GM12878 (cell line): ENCODE data around the gene PTPRJ. TPM values are rescaled to one million over a fixed set of nuclear protein-coding genes. Genes with fewer than 3 reads are reported as not detected.

Source experiments
- ATAC-seq: fragments of 200-7000 bp; cut with Tn5 transposase; 3 replicates; pipeline ENCODE4 v1.9.1; 2020; ENCODE audit warnings: mild to moderate bottlenecking, moderate library complexity
- BruUV-seq: library from RNA; stranded (reverse); fragments of 400-500 nt; replicated peaks from 2 replicates; lab custom pipeline; 2021; lab: Mats Ljungman, UMichigan
- CTCF ChIA-PET: fragments of 300-600 bp; sonication (Branson Sonifier 250); formaldehyde crosslinking; extraction: SDS; loops from one replicate; lab custom pipeline; 2021; ENCODE audit warnings: inconsistent platforms; lab: Yijun Ruan, JAX
- POLR2A ChIA-PET: fragments of 350-600 bp; formaldehyde crosslinking; extraction: SDS; loops from one replicate; lab custom pipeline; 2021; ENCODE audit warnings: inconsistent platforms; lab: Charles Lee
- RAD21 ChIA-PET: fragments of 300-600 bp; sonication (Branson Sonifier 250); formaldehyde crosslinking; loops from one replicate; lab custom pipeline; 2023; ENCODE audit warnings: antibody characterized with exemption; ENCODE audit not compliant: unreplicated experiment; lab: Charles Lee
- SMC1A ChIA-PET: fragments of 300-600 bp; sonication (Branson Sonifier 250); formaldehyde crosslinking; loops from one replicate; lab custom pipeline; 2023; ENCODE audit not compliant: unreplicated experiment, uncharacterized antibody; lab: Charles Lee
- DNase-seq: peaks from one replicate; pipeline ENCODE4 v3.0.0-alpha.2; 2011; ENCODE audit warnings: low read depth, low spot score
- FAIRE-seq: peaks from 3 replicates; lab custom pipeline; 2011; peaks lifted over from hg19 to GRCh38; lab: Jason Lieb, UNC
- H2AFZ ChIP-seq: 2 replicates; pipeline ENCODE4 v1.6.0; 2011; ENCODE audit warnings: low read depth, low read length, control low read depth; ENCODE audit not compliant: control insufficient read depth
- H3K27ac ChIP-seq: 2 replicates; pipeline ENCODE4 v1.5.1; 2011; ENCODE audit warnings: control low read depth; ENCODE audit not compliant: control insufficient read depth, insufficient read depth
- H3K27me3 ChIP-seq, 2 experiments: replicated peaks in 1 of 2; 2 replicates each; pipeline versions ENCODE4 v1.6.0 to v1.6.1; 2011; ENCODE audit warnings: low read length in 1 of 2; ENCODE audit not compliant: control insufficient read depth in 2 of 2, insufficient read depth in 2 of 2
- H3K36me3 ChIP-seq, 2 experiments: 2 replicates each; pipeline ENCODE4 v1.5.1; 2011; ENCODE audit warnings: low read length in 1 of 2; ENCODE audit not compliant: control insufficient read depth in 2 of 2, insufficient read depth in 2 of 2
- H3K4me1 ChIP-seq: 2 replicates; pipeline ENCODE4 v1.6.1; 2011; ENCODE audit warnings: mild to moderate bottlenecking, low read length, moderate library complexity, mixed read lengths; ENCODE audit not compliant: control insufficient read depth, insufficient read depth
- H3K4me2 ChIP-seq: 2 replicates; pipeline ENCODE4 v1.6.0; 2011; ENCODE audit warnings: control low read depth; ENCODE audit not compliant: control insufficient read depth, insufficient read depth
- H3K4me3 ChIP-seq: fragments of 200-600 bp; sonication (generic); 2 replicates; pipeline ENCODE4 v1.5.1; 2016
- H3K79me2 ChIP-seq: 2 replicates; pipeline ENCODE4 v1.6.0; 2011; ENCODE audit warnings: low read length; ENCODE audit not compliant: control insufficient read depth, insufficient read depth
- H3K9ac ChIP-seq: 2 replicates; pipeline ENCODE4 v1.8.0; 2011; ENCODE audit warnings: low read length, control low read depth, mixed read lengths; ENCODE audit not compliant: control insufficient read depth, insufficient read depth
- H3K9me3 ChIP-seq: replicated peaks from 3 replicates; pipeline ENCODE4 v1.5.1; 2011; ENCODE audit warnings: mild to moderate bottlenecking, low read length; ENCODE audit not compliant: control insufficient read depth, insufficient read depth
- H4K20me1 ChIP-seq: 2 replicates; pipeline ENCODE4 v1.6.0; 2011; ENCODE audit not compliant: control insufficient read depth, insufficient read depth
- BCL3 ChIP-seq: IDR thresholded peaks from 2 replicates; pipeline ENCODE4 v1.6.1; 2011; ENCODE audit warnings: borderline replicate concordance, low read depth, mild to moderate bottlenecking, moderate library complexity, low read length; ENCODE audit not compliant: insufficient read depth, poor library complexity, severe bottlenecking
- CREM ChIP-seq: IDR thresholded peaks from 2 replicates; pipeline ENCODE4 v1.6.1; 2014; ENCODE audit warnings: antibody characterized with exemption, low read depth
- ESRRA ChIP-seq: IDR thresholded peaks from 2 replicates; pipeline ENCODE4 v1.6.1; 2012; ENCODE audit warnings: mild to moderate bottlenecking, low read length, improper control_type of control experiment
- FOXK2 ChIP-seq: fragments of 450-650 bp; IDR thresholded peaks from 2 replicates; pipeline ENCODE4 v1.6.1; 2017; ENCODE audit warnings: mild to moderate bottlenecking, moderate library complexity
- HSF1 ChIP-seq: fragments of 150-350 bp; IDR thresholded peaks from 2 replicates; pipeline ENCODE4 v1.6.1; 2014; ENCODE audit warnings: mild to moderate bottlenecking, low read depth, low read length
- MTA2 ChIP-seq: fragments of 450-650 bp; IDR thresholded peaks from 2 replicates; pipeline ENCODE4 v1.6.1; 2016; ENCODE audit warnings: low read depth, mild to moderate bottlenecking, moderate library complexity
- NRF1 ChIP-seq: conservative IDR thresholded peaks from 2 replicates; pipeline ENCODE4 v1.6.1; 2011; ENCODE audit warnings: mild to moderate bottlenecking, low read depth, low read length, improper control_type of control experiment
- PAX8 ChIP-seq: fragments of 450-650 bp; IDR thresholded peaks from 2 replicates; pipeline ENCODE4 v1.6.1; 2017; ENCODE audit warnings: mild to moderate bottlenecking, moderate library complexity
- POU2F2 ChIP-seq: IDR thresholded peaks from 3 replicates; pipeline ENCODE4 v1.6.1; 2011; ENCODE audit warnings: low read depth, mild to moderate bottlenecking, low read length, borderline replicate concordance
- PRDM15 ChIP-seq: fragments of 450-650 bp; formaldehyde crosslinking; IDR thresholded peaks from 2 replicates; pipeline ENCODE4 v1.4.0; 2020; ENCODE audit warnings: mild to moderate bottlenecking, moderate library complexity
- REST ChIP-seq: IDR thresholded peaks from 2 replicates; pipeline ENCODE4 v1.6.1; 2012; ENCODE audit warnings: mild to moderate bottlenecking, low read depth, low read length
- RFX5 ChIP-seq: IDR thresholded peaks from 2 replicates; pipeline ENCODE4 v1.6.1; 2011; ENCODE audit warnings: low read depth, low read length, improper control_type of control experiment
- SMARCA5 ChIP-seq: fragments of 450-650 bp; IDR thresholded peaks from 2 replicates; pipeline ENCODE4 v1.6.1; 2017; ENCODE audit warnings: mild to moderate bottlenecking
- TCF7 ChIP-seq: IDR thresholded peaks from 2 replicates; pipeline ENCODE4 v1.6.1; 2014; ENCODE audit warnings: antibody characterized with exemption, borderline replicate concordance
- WGBS: methylation state at CpG from one replicate; pipeline ENCODE4 v1.1.6; 2016; ENCODE audit warnings: low lambda C conversion rate; ENCODE audit not compliant: insufficient replicate concordance, insufficient coverage; ENCODE audit errors: missing lambda C conversion rate; 5-methylcytosine and 5-hydroxymethylcytosine counted together
- in situ Hi-C: fragments of 300-500 bp; cut with MboI; formaldehyde crosslinking; loops from 9 replicates; pipeline ENCODE4 v1.14.3; 2018; ENCODE audit warnings: mixed read lengths
- intact Hi-C: fragments of 100-400 bp; cut with micrococcal nuclease; formaldehyde crosslinking; loops from one replicate; pipeline ENCODE4 v1.14.2; 2022; ENCODE audit not compliant: unreplicated experiment
- polyA plus RNA-seq, 11 experiments: library from polyadenylated mRNA; depleted of rRNA in 4 of 11; unstranded in 6 of 11; stranded (reverse) in 5 of 11; fragments of >200 nt; fragmentation: Nextera tagmentation in 4 of 11; fragmentation: Illumina TruSeq in 1 of 11; extraction: Ambion mirVana in 4 of 11; extraction: Trizol in 1 of 11; gene quantifications; 1 replicate in 1 of 11; 2 replicates in 10 of 11; pipeline versions ENCODE4 v1.2.1 to v1.2.3, GENCODE V29; 2011 to 2016; ENCODE audit warnings: inconsistent platforms in 2 of 11, missing spikeins in 2 of 11, low read depth in 1 of 11
- total RNA-seq, 4 experiments: library from RNA; depleted of rRNA in 3 of 4; stranded (reverse); fragments of >200 nt in 3 of 4; fragmentation: Illumina TruSeq in 1 of 4; extraction: Trizol in 1 of 4; gene quantifications; 2 replicates each; pipeline versions ENCODE4 v1.2.1 to v1.2.3, GENCODE V29; 2013 to 2021

The PTPRJ gene
- total and polyA plus RNA-seq, 10 of the 15 experiments (the other 5 are each of a cell fraction or from before 2014, with no cell fraction given): 0.22 to 22.4 (median 7.4) TPM

GRCh38 chr11:48000432-48000831, 20.1 kb downstream of the PTPRJ start:
- RAD21 ChIA-PET: interaction anchor here (1.0 kb wide), 1 partner anchor 17 kb away, joined by 3 read pairs; no protein-coding TSS in a partner anchor
- DNase-seq (no peak), ATAC-seq (no peak), FAIRE-seq (no peak)
- H3K4me1 ChIP-seq: peaks cover 61% of the 10 kb centered on the region
- H3K27me3 ChIP-seq: no peaks in the 10 kb centered on the region; a peak in 1 of 4 replicates
- peak overlapping the region; percentile 21 for H3K4me2 ChIP-seq
- H3K79me2 ChIP-seq: peaks cover 43% of the 10 kb centered on the region
- H3K27ac ChIP-seq: 0 out of 2 replicates have a peak overlapping the region, but pooled peaks have one; percentile 0
- 0 out of 4 replicates have a peak, but pooled peaks cover 0 to 2% of the 10 kb centered on the region in 2 experiments for H3K36me3 ChIP-seq
- intact Hi-C loops: loop anchor here (10.0 kb wide), 1 partner anchor 146 kb away; no protein-coding TSS in a partner anchor
- no peaks in the 10 kb centered on the region for H4K20me1 ChIP-seq
- no peaks in the 10 kb centered on the region for H3K9me3 ChIP-seq
- 90% methylated on average over 5 of the region's 5 CpGs for WGBS
- H3K4me3 ChIP-seq: no peak overlapping the region
- no TSS peak for BruUV-seq
- SMC1A ChIA-PET: interaction anchor here (1.1 to 2.9 kb wide), 4 partner anchors 14 to 108 kb away, joined by 3 to 10 read pairs (median 8); no protein-coding TSS in a partner anchor
- POLR2A ChIA-PET: interaction anchor here (0.5 to 0.7 kb wide), 3 partner anchors 12 to 524 kb away, joined by 4 to 7 read pairs (median 4); no protein-coding TSS in a partner anchor
- no peak overlapping the region for H3K9ac ChIP-seq
- TF ChIP-seq REST (no peak), RFX5 (no peak), PRDM15 (CRISPR knock-in tag) (no peak), SMARCA5 (no peak), ESRRA (no peak), HSF1 (no peak), BCL3 (no peak), FOXK2 (no peak), POU2F2 (no peak), PAX8 (no peak), MTA2 (no peak), NRF1 (no peak), TCF7 (no peak), CREM (no peak)
- CTCF ChIA-PET: no interaction called here
- in situ Hi-C loops: no loop called here
- no peak overlapping the region for H2AFZ ChIP-seq
